Measurements from ENCODE around the gene ZDHHC8. TPM values are rescaled to one million over a fixed set of nuclear protein-coding genes. Genes with fewer than 3 reads are reported as not detected.

Gene ZDHHC8
- total RNA-seq, 3 donors from 2014 or later (not counting 1 experiment from before 2014, with no cell fraction given) = 64.0 to 75.6 (median 65.3) TPM

DNA sequence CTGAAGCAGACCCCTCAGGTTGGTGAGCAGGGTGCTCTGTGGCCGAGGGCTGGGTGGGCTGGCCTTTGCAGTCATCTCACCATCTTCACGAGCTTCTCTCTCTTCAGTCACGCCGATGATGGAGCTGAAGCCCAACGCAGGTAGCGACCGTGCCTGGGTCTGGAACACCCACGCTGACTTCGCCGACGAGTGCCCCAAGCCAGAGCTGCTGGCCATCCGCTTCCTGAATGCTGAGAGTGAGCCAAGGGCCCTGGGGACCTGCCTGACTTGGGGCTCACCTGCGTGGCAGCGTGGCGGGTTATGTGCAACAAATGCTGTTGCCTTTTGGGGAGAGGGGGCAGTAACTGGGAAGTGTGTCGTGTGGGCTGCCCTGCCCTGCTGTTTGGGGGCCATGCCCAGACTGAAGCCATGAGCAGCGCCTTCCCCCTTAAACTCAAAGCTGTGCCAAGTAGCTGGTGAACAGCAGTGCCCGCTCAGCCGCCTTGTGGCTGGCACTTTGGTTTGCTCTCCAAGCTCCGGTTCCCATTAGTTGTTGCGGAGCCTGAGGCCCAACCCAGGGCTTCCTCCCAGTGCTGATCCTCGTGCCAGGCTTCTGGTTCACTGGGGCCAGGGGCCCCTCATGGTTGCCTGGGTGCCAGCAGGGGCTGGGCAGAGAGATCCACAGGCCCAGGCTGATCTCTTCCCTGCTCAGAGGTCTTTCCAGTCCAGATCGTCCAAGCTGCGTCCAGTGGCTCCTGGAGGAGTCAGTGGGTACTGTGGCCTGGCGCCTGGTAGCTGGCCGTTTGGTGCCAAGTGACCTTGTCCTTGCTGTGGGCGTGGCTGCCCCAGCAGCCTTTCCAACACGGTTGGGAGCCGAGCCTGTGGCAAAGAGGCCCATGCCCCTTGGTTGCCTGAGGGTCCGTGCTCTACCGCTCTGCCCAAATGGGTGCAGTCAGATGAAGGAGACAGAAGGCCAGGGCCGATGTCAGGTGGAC lies 6.1 kb upstream of the ZDHHC8 start:
- no peak overlapping the region for H3K4me3 ChIP-seq (ENCODE audit: low read length)
- H3K4me3 Mint-ChIP-seq = no peak overlapping the region
- peaks cover 0 to 2% of the 10 kb centered on the region in 2 donors for H3K9me3 Mint-ChIP-seq
- no peak overlapping the region for H3K27ac ChIP-seq (ENCODE audit: low read length)
- no peaks in the 10 kb centered on the region for H3K9me3 ChIP-seq (ENCODE audit: control insufficient read depth, insufficient read depth, low read length)
- H3K27ac Mint-ChIP-seq = no peak overlapping the region
- TF ChIP-seq, protein P1, sequence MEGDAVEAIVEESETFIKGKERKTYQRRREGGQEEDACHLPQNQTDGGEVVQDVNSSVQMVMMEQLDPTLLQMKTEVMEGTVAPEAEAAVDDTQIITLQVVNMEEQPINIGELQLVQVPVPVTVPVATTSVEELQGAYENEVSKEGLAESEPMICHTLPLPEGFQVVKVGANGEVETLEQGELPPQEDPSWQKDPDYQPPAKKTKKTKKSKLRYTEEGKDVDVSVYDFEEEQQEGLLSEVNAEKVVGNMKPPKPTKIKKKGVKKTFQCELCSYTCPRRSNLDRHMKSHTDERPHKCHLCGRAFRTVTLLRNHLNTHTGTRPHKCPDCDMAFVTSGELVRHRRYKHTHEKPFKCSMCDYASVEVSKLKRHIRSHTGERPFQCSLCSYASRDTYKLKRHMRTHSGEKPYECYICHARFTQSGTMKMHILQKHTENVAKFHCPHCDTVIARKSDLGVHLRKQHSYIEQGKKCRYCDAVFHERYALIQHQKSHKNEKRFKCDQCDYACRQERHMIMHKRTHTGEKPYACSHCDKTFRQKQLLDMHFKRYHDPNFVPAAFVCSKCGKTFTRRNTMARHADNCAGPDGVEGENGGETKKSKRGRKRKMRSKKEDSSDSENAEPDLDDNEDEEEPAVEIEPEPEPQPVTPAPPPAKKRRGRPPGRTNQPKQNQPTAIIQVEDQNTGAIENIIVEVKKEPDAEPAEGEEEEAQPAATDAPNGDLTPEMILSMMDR (IDR thresholded peaks at IDR 0.05) = no peak
- peaks cover 39% of the 10 kb centered on the region for H3K4me1 ChIP-seq (ENCODE audit: control insufficient read depth, insufficient read depth, low read length)
- peaks cover 23% of the 10 kb centered on the region for H3K36me3 ChIP-seq (ENCODE audit: control insufficient read depth, insufficient read depth, low read length)
- DNase-seq (no peak), ATAC-seq (no peak)
- H3K27me3 Mint-ChIP-seq (ENCODE audit: low read depth in 2 of 2) = no peaks in the 10 kb centered on the region
- peaks cover 18 to 40% of the 10 kb centered on the region in 2 donors for H3K4me1 Mint-ChIP-seq
- no peaks in the 10 kb centered on the region for H3K36me3 Mint-ChIP-seq
- intact Hi-C loops (cut with micrococcal nuclease) = loop anchor here (5.0 kb wide), 1 partner anchor 153 kb away; no protein-coding TSS in a partner anchor
- H3K27me3 ChIP-seq (ENCODE audit: control insufficient read depth, insufficient read depth, low read length) = no peaks in the 10 kb centered on the region
- 96% methylated on average over 32 of the region's 32 CpGs for WGBS (ENCODE audit: insufficient coverage)

DNA sequence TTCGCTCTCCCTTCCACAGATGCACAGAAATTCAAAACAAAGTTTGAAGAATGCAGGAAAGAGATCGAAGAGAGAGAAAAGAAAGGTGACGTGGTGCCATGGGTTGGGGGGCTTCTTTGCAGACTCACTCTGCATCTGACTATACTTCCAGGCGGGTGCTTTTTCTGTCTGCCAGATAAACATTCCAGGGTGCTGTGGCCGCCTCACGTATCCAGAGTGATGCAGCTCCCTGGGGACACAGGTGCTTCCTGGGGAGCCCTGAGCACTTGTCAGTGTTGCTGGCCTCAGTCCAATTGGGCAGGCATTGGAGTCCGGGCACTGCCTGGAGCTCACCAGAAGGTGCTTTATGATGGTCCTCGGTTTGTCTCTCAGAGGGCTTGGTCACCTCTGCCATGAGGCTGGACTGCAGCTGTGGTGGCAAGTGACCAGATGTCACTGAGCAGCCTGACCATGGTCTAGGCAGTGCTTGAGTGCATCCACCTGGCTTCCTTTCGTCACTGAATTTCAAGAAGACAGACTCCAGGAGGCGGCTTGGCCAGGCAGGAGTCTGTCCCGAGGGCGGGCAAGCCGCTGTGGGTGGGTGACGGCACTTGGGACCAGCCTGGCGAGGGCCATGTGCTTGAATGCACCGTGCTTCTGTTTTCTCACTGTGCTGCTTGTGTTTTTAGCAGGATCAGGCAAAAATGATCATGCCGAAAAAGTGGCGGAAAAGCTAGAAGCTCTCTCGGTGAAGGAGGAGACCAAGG lies 5.1 kb upstream of the ZDHHC8 start:
- H3K36me3 ChIP-seq (ENCODE audit: control insufficient read depth, insufficient read depth, low read length) = peaks cover 19% of the 10 kb centered on the region
- no peaks in the 10 kb centered on the region for H3K9me3 ChIP-seq (ENCODE audit: control insufficient read depth, insufficient read depth, low read length)
- TF ChIP-seq, protein P1 (IDR thresholded peaks at IDR 0.05) = no peak
- Mint-ChIP-seq H3K27ac (no peak overlapping the region), H3K9me3 (peaks cover 0 to 2% of the 10 kb centered on the region in 2 donors), H3K36me3 (no peaks in the 10 kb centered on the region), H3K27me3 (ENCODE audit: low read depth in 2 of 2) (no peaks in the 10 kb centered on the region), H3K4me1 (peaks cover 18 to 39% of the 10 kb centered on the region in 2 donors), H3K4me3 (no peak overlapping the region)
- H3K4me3 ChIP-seq (ENCODE audit: low read length) = no peak overlapping the region
- H3K4me1 ChIP-seq (ENCODE audit: control insufficient read depth, insufficient read depth, low read length) = peaks cover 41% of the 10 kb centered on the region
- H3K27ac ChIP-seq (ENCODE audit: low read length) = no peak overlapping the region
- intact Hi-C loops (cut with micrococcal nuclease) = loop anchor here (5.0 kb wide), 1 partner anchor 154 kb away; no protein-coding TSS in a partner anchor
- no peak for DNase-seq
- 87% methylated on average over 19 of the region's 19 CpGs for WGBS (ENCODE audit: insufficient coverage)
- H3K27me3 ChIP-seq (ENCODE audit: control insufficient read depth, insufficient read depth, low read length) = no peaks in the 10 kb centered on the region
- no peak for ATAC-seq

DNA sequence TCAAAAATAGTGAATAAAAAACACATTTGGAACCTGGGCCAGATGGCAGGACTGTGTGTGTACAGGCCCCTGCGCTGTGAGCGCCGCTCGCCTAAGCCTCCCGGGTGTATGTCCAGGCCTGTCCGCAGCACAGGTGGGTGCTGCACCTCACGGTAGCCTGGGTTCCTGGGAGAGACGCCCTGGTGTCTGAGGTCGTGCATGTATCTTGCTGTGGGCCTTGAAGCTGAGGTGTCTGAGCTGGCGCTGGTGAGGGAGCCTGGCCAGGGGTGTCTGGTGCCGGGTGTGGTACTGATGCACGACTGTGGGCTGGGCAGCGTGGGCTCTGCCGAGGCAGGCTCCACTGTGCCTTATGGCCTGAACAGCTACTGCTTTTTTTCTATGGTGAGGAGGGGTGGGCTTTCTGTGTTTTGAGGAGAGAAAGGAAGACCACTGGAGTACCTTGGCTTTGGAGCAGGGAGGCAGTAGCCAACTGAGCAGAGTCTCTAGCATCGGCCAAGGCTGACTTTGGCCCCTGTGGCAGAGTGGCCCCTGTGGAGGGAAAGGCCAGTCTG lies 4.2 kb upstream of the ZDHHC8 start:
- intact Hi-C loops (cut with micrococcal nuclease) = loop anchor here (5.0 kb wide), 1 partner anchor 155 kb away; no protein-coding TSS in a partner anchor
- H3K4me3 ChIP-seq (ENCODE audit: low read length) = no peak overlapping the region
- peaks cover 14 to 29% of the 10 kb centered on the region in 2 donors for H3K4me1 Mint-ChIP-seq
- ATAC-seq (no peak), DNase-seq (no peak)
- H3K4me3 Mint-ChIP-seq = no peak overlapping the region
- no peaks in the 10 kb centered on the region for H3K27me3 Mint-ChIP-seq (ENCODE audit: low read depth in 2 of 2)
- WGBS (ENCODE audit: insufficient coverage) = 95% methylated on average over 15 of the region's 15 CpGs
- H3K36me3 ChIP-seq (ENCODE audit: control insufficient read depth, insufficient read depth, low read length) = peaks cover 19% of the 10 kb centered on the region
- no peaks in the 10 kb centered on the region for H3K36me3 Mint-ChIP-seq
- no peak overlapping the region for H3K27ac Mint-ChIP-seq
- TF ChIP-seq, protein P1 (IDR thresholded peaks at IDR 0.05) = no peak
- no peaks in the 10 kb centered on the region for H3K27me3 ChIP-seq (ENCODE audit: control insufficient read depth, insufficient read depth, low read length)
- no peak overlapping the region for H3K27ac ChIP-seq (ENCODE audit: low read length)
- H3K4me1 ChIP-seq (ENCODE audit: control insufficient read depth, insufficient read depth, low read length) = peaks cover 35% of the 10 kb centered on the region
- peaks cover 0 to 2% of the 10 kb centered on the region in 2 donors for H3K9me3 Mint-ChIP-seq
- H3K9me3 ChIP-seq (ENCODE audit: control insufficient read depth, insufficient read depth, low read length) = no peaks in the 10 kb centered on the region
